ENCODE results near the gene PPP1R3C.

The PPP1R3C gene

GRCh38 chr10:91602868-91603568, 29.9 kb downstream of the PPP1R3C start (continued):
- TF ChIP-seq ZNF174 (tag by site-specific recombination; IDR thresholded peaks at IDR 0.05) = no peak
- no peak for TF ChIP-seq GFI1B (tag by site-specific recombination; IDR thresholded peaks at IDR 0.05)
- TF ChIP-seq, protein P1, sequence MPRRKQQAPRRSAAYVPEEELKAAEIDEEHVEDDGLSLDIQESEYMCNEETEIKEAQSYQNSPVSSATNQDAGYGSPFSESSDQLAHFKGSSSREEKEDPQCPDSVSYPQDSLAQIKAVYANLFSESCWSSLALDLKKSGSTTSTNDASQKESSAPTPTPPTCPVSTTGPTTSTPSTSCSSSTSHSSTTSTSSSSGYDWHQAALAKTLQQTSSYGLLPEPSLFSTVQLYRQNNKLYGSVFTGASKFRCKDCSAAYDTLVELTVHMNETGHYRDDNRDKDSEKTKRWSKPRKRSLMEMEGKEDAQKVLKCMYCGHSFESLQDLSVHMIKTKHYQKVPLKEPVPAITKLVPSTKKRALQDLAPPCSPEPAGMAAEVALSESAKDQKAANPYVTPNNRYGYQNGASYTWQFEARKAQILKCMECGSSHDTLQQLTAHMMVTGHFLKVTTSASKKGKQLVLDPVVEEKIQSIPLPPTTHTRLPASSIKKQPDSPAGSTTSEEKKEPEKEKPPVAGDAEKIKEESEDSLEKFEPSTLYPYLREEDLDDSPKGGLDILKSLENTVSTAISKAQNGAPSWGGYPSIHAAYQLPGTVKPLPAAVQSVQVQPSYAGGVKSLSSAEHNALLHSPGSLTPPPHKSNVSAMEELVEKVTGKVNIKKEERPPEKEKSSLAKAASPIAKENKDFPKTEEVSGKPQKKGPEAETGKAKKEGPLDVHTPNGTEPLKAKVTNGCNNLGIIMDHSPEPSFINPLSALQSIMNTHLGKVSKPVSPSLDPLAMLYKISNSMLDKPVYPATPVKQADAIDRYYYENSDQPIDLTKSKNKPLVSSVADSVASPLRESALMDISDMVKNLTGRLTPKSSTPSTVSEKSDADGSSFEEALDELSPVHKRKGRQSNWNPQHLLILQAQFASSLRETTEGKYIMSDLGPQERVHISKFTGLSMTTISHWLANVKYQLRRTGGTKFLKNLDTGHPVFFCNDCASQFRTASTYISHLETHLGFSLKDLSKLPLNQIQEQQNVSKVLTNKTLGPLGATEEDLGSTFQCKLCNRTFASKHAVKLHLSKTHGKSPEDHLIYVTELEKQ (tag by site-specific recombination; IDR thresholded peaks at IDR 0.05; ENCODE audit: borderline replicate concordance) = no peak

DNA sequence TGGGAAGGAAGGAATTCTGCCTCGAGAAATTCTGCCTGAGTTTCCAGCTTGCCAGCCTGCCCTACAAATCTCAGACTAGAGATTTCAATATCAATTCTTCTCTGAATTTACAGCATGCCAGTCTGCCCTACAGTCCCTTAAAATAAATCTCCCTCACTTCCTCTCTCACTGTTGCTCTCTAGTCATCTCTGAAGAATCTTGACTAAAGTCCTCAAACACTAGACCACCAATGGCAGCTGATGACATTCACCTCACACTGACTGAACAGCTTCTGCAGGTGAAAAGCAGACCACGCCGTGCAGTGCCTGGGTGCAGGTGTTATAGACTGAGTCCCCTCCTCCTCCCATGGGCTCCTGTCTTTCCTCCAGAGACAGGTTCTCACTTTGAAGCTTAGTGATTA, 30.4 kb downstream of the PPP1R3C start:
- H3K36me3 ChIP-seq (ENCODE audit: control insufficient read depth in 2 of 2, insufficient read depth in 1 of 2, low read length in 2 of 2) = no peaks in the 10 kb centered on the region
- no peak overlapping the region for H3K27ac ChIP-seq (ENCODE audit: extremely low read depth, low read depth, low read length)
- POLR2A ChIA-PET = no interaction called here
- CTCF ChIA-PET = no interaction called here
- no peak overlapping the region for H3K4me3 ChIP-seq (ENCODE audit: low read depth, low read length)
- TF ChIP-seq OSR2 (tag by site-specific recombination; IDR thresholded peaks at IDR 0.05) = no peak
- TF ChIP-seq ZNF394 (tag by site-specific recombination; IDR thresholded peaks at IDR 0.05; ENCODE audit: borderline replicate concordance) = no peak
- TF ChIP-seq ZNF416 (tag by site-specific recombination; IDR thresholded peaks at IDR 0.05) = no peak
- TF ChIP-seq, protein P2, sequence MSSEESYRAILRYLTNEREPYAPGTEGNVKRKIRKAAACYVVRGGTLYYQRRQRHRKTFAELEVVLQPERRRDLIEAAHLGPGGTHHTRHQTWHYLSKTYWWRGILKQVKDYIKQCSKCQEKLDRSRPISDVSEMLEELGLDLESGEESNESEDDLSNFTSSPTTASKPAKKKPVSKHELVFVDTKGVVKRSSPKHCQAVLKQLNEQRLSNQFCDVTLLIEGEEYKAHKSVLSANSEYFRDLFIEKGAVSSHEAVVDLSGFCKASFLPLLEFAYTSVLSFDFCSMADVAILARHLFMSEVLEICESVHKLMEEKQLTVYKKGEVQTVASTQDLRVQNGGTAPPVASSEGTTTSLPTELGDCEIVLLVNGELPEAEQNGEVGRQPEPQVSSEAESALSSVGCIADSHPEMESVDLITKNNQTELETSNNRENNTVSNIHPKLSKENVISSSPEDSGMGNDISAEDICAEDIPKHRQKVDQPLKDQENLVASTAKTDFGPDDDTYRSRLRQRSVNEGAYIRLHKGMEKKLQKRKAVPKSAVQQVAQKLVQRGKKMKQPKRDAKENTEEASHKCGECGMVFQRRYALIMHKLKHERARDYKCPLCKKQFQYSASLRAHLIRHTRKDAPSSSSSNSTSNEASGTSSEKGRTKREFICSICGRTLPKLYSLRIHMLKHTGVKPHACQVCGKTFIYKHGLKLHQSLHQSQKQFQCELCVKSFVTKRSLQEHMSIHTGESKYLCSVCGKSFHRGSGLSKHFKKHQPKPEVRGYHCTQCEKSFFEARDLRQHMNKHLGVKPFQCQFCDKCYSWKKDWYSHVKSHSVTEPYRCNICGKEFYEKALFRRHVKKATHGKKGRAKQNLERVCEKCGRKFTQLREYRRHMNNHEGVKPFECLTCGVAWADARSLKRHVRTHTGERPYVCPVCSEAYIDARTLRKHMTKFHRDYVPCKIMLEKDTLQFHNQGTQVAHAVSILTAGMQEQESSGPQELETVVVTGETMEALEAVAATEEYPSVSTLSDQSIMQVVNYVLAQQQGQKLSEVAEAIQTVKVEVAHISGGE (tag by site-specific recombination; conservative IDR thresholded peaks at IDR 0.05; ENCODE audit: low read depth) = no peak
- no peak for TF ChIP-seq SCRT2 (tag by site-specific recombination; IDR thresholded peaks at IDR 0.05)
- no peaks in the 10 kb centered on the region for H3K9me3 ChIP-seq (ENCODE audit: control insufficient read depth, insufficient read depth, low read depth, low read length)
- peaks cover 7% of the 10 kb centered on the region for H3K4me1 ChIP-seq (ENCODE audit: control insufficient read depth, insufficient read depth, low read length)

DNA sequence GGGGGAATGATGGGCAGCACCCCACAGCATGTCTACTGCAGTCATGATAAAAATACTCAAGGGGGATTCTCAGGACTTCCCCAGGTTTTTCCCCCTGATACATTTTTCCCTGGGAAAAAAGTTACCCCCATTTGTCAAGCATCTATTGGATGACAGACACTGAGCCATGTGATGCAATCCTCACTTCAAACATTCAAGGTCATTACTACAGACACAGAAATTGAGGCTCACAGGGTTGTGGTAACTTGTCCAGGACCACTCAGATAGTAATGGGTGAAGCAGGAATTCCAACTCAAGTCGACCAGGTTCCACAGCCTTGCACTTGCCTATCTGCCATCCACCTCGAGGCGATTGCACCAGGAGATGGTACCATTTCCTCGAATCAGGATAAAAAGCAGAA, 31.7 kb downstream of the PPP1R3C start:
- H3K4me3 ChIP-seq (ENCODE audit: low read depth, low read length) = no peak overlapping the region
- no peaks in the 10 kb centered on the region for H3K36me3 ChIP-seq (ENCODE audit: control insufficient read depth in 2 of 2, insufficient read depth in 1 of 2, low read length in 2 of 2)
- CTCF ChIA-PET = no interaction called here
- POLR2A ChIA-PET = no interaction called here
- H3K4me1 ChIP-seq (ENCODE audit: control insufficient read depth, insufficient read depth, low read length) = peaks cover 18% of the 10 kb centered on the region
- H3K9me3 ChIP-seq (ENCODE audit: control insufficient read depth, insufficient read depth, low read depth, low read length) = no peaks in the 10 kb centered on the region
- H3K27ac ChIP-seq (ENCODE audit: extremely low read depth, low read depth, low read length) = no peak overlapping the region
- TF ChIP-seq, protein P3, sequence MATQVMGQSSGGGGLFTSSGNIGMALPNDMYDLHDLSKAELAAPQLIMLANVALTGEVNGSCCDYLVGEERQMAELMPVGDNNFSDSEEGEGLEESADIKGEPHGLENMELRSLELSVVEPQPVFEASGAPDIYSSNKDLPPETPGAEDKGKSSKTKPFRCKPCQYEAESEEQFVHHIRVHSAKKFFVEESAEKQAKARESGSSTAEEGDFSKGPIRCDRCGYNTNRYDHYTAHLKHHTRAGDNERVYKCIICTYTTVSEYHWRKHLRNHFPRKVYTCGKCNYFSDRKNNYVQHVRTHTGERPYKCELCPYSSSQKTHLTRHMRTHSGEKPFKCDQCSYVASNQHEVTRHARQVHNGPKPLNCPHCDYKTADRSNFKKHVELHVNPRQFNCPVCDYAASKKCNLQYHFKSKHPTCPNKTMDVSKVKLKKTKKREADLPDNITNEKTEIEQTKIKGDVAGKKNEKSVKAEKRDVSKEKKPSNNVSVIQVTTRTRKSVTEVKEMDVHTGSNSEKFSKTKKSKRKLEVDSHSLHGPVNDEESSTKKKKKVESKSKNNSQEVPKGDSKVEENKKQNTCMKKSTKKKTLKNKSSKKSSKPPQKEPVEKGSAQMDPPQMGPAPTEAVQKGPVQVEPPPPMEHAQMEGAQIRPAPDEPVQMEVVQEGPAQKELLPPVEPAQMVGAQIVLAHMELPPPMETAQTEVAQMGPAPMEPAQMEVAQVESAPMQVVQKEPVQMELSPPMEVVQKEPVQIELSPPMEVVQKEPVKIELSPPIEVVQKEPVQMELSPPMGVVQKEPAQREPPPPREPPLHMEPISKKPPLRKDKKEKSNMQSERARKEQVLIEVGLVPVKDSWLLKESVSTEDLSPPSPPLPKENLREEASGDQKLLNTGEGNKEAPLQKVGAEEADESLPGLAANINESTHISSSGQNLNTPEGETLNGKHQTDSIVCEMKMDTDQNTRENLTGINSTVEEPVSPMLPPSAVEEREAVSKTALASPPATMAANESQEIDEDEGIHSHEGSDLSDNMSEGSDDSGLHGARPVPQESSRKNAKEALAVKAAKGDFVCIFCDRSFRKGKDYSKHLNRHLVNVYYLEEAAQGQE (tag by site-specific recombination; IDR thresholded peaks at IDR 0.05) = no peak
- no peak for TF ChIP-seq ZNF354C (tag by site-specific recombination; IDR thresholded peaks at IDR 0.05; ENCODE audit: borderline replicate concordance, low read depth)
- no peak for TF ChIP-seq ZNF660 (tag by site-specific recombination; IDR thresholded peaks at IDR 0.05)
- TF ChIP-seq ZBTB1 (tag by site-specific recombination; IDR thresholded peaks at IDR 0.05) = no peak
- no peak for TF ChIP-seq ZSCAN16 (tag by site-specific recombination; IDR thresholded peaks at IDR 0.05)
- TF ChIP-seq, protein P4, sequence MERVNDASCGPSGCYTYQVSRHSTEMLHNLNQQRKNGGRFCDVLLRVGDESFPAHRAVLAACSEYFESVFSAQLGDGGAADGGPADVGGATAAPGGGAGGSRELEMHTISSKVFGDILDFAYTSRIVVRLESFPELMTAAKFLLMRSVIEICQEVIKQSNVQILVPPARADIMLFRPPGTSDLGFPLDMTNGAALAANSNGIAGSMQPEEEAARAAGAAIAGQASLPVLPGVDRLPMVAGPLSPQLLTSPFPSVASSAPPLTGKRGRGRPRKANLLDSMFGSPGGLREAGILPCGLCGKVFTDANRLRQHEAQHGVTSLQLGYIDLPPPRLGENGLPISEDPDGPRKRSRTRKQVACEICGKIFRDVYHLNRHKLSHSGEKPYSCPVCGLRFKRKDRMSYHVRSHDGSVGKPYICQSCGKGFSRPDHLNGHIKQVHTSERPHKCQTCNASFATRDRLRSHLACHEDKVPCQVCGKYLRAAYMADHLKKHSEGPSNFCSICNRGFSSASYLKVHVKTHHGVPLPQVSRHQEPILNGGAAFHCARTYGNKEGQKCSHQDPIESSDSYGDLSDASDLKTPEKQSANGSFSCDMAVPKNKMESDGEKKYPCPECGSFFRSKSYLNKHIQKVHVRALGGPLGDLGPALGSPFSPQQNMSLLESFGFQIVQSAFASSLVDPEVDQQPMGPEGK (tag by site-specific recombination; IDR thresholded peaks at IDR 0.05) = no peak
- no peak for TF ChIP-seq ZNF624 (tag by site-specific recombination; IDR thresholded peaks at IDR 0.05)
- TF ChIP-seq ZNF610 (tag by site-specific recombination; IDR thresholded peaks at IDR 0.05; ENCODE audit: borderline replicate concordance) = no peak
- no peak for TF ChIP-seq YY2 (tag by site-specific recombination; IDR thresholded peaks at IDR 0.05)
- no peak for TF ChIP-seq ZBTB21 (tag by site-specific recombination; IDR thresholded peaks at IDR 0.05)
- no peak for TF ChIP-seq ZNF600 (tag by site-specific recombination; IDR thresholded peaks at IDR 0.05)
- TF ChIP-seq KLF16 (tag by site-specific recombination; IDR thresholded peaks at IDR 0.05) = no peak
- no peak for TF ChIP-seq ZNF558 (tag by site-specific recombination; IDR thresholded peaks at IDR 0.05)
